SK-N-SH (cell line): ENCODE results near the gene ATP8A2. TPM values are rescaled to one million over a fixed set of nuclear protein-coding genes. Genes with fewer than 3 reads are reported as not detected.

Experiments
- CTCF ChIA-PET: fragments of 300-600, 350-600 bp; formaldehyde crosslinking; extraction: SDS; loops from one replicate; lab custom pipeline; 2021; lab: Yijun Ruan, JAX
- POLR2A ChIA-PET: fragments of 350-600 bp; sonication (Branson Sonifier 250); formaldehyde crosslinking; extraction: SDS; loops from one replicate; lab custom pipeline; 2020; ENCODE audit warnings: antibody characterized with exemption, inconsistent platforms; lab: Yijun Ruan, JAX
- DNase-seq: peaks from one replicate; pipeline ENCODE4 v3.0.0; 2012
- H2AFZ ChIP-seq: fragments of 200-600 bp; sonication (generic); 2 replicates; pipeline ENCODE4 v1.8.1; 2016; ENCODE audit warnings: antibody characterized with exemption, mild to moderate bottlenecking, low read depth
- H3F3A ChIP-seq: fragments of 200-600 bp; sonication (generic); replicated peaks from 2 replicates; pipeline ENCODE3; 2016; ENCODE audit warnings: antibody characterized with exemption, mild to moderate bottlenecking; ENCODE audit not compliant: insufficient read depth
- H3K27ac ChIP-seq, 2 experiments: fragments of 200-500 bp in 1 of 2; fragments of 200-600 bp in 1 of 2; sonication (Bioruptor generic) in 1 of 2; sonication (generic), shearing (Covaris generic) in 1 of 2; 2 replicates each; pipeline versions ENCODE4 v1.5.1 to v1.6.1; 2014 to 2016; ENCODE audit warnings: low read depth in 2 of 2, inconsistent platforms in 1 of 2, low read length in 1 of 2, mild to moderate bottlenecking in 1 of 2, mixed read lengths in 1 of 2
- H3K27me3 ChIP-seq: fragments of 200-600 bp; sonication (generic), shearing (Covaris generic); 2 replicates; pipeline ENCODE4 v1.6.1; 2016; ENCODE audit warnings: mixed run types; ENCODE audit not compliant: insufficient read depth
- H3K36me3 ChIP-seq, 2 experiments: fragments of 200-500 bp in 1 of 2; fragments of 200-600 bp in 1 of 2; sonication (Bioruptor generic) in 1 of 2; sonication (generic) in 1 of 2; replicated peaks in 1 of 2; 2 replicates each; pipeline versions ENCODE3 to v1.5.1; 2014 to 2016; ENCODE audit warnings: low read length in 1 of 2, mild to moderate bottlenecking in 1 of 2; ENCODE audit not compliant: insufficient read depth in 2 of 2, control insufficient read depth in 1 of 2
- H3K4me1 ChIP-seq, 2 experiments: fragments of 200-500 bp in 1 of 2; fragments of 200-600 bp in 1 of 2; sonication (Bioruptor generic) in 1 of 2; sonication (generic), shearing (Covaris generic) in 1 of 2; 2 replicates each; pipeline versions ENCODE4 v1.5.1 to v1.6.1; 2014 to 2016; ENCODE audit warnings: low read depth in 1 of 2, low read length in 1 of 2, mixed run types in 1 of 2; ENCODE audit not compliant: insufficient read depth in 2 of 2, control insufficient read depth in 1 of 2
- H3K4me2 ChIP-seq: fragments of 200-600 bp; sonication (generic), shearing (Covaris generic); 2 replicates; pipeline ENCODE4 v1.6.1; 2017; ENCODE audit warnings: mixed run types
- H3K4me3 ChIP-seq, 2 experiments: fragments of 200-500 bp in 1 of 2; fragments of 200-600 bp in 1 of 2; sonication (Bioruptor generic) in 1 of 2; sonication (generic), shearing (Covaris generic) in 1 of 2; 2 replicates each; pipeline versions ENCODE4 v1.5.1 to v1.8.1; 2014 to 2016; ENCODE audit warnings: low read depth in 2 of 2, inconsistent platforms in 1 of 2, low read length in 1 of 2, mild to moderate bottlenecking in 1 of 2, mixed read lengths in 1 of 2, moderate library complexity in 1 of 2
- H3K79me2 ChIP-seq: fragments of 200-600 bp; sonication (generic); 2 replicates; pipeline ENCODE4 v1.8.1; 2017; ENCODE audit warnings: mild to moderate bottlenecking; ENCODE audit not compliant: insufficient read depth
- H3K9ac ChIP-seq: fragments of 200-600 bp; sonication (generic); 2 replicates; pipeline ENCODE4 v1.6.1; 2017; ENCODE audit warnings: mixed run types
- H3K9me2 ChIP-seq: fragments of 200-600 bp; sonication (generic); 2 replicates; pipeline ENCODE4 v1.6.1; 2017; ENCODE audit warnings: mixed run types
- H3K9me3 ChIP-seq: fragments of 200-600 bp; sonication (generic); 2 replicates; pipeline ENCODE4 v1.6.1; 2017; ENCODE audit warnings: mixed run types, mild to moderate bottlenecking, moderate library complexity
- H4K20me1 ChIP-seq: fragments of 200-600 bp; sonication (generic); 2 replicates; pipeline ENCODE4 v1.6.1; 2017; ENCODE audit warnings: mild to moderate bottlenecking, mixed run types; ENCODE audit not compliant: insufficient read depth
- FOSL2 ChIP-seq: IDR thresholded peaks from 2 replicates; pipeline ENCODE4 v1.4.0; 2012; ENCODE audit warnings: low read depth, mild to moderate bottlenecking, moderate library complexity, borderline replicate concordance
- GATA2 ChIP-seq: sonication (generic); formaldehyde crosslinking; IDR thresholded peaks from 2 replicates; pipeline ENCODE4 v1.5.0; 2020; ENCODE audit warnings: mild to moderate bottlenecking, missing genetic modification reagents
- JUND ChIP-seq: IDR thresholded peaks from 2 replicates; pipeline ENCODE4 v1.4.0; 2012
- POLR2AphosphoS5 ChIP-seq: IDR thresholded peaks from 2 replicates; pipeline ENCODE4 v1.6.1; 2012; ENCODE audit warnings: low read depth, low read length
- RCOR1 ChIP-seq: fragments of 150-350 bp; IDR thresholded peaks from 2 replicates; pipeline ENCODE4 v1.6.1; 2017; ENCODE audit warnings: antibody characterized with exemption, low read length
- RXRA ChIP-seq: IDR thresholded peaks from 2 replicates; pipeline ENCODE4 v1.4.0; 2012; ENCODE audit warnings: low read depth, mild to moderate bottlenecking, borderline replicate concordance
- WGBS: methylation state at CpG from one replicate; pipeline ENCODE4 v1.1.6; 2017; ENCODE audit warnings: low lambda C conversion rate; 5-methylcytosine and 5-hydroxymethylcytosine counted together
- polyA plus RNA-seq, 3 experiments: library from polyadenylated mRNA; depleted of rRNA; stranded (reverse); fragments of >200 nt; gene quantifications; 2 replicates each; pipeline ENCODE4 v1.2.3, GENCODE V29; 2012
- TF ChIP-seq, protein P1 (sequence below): fragments of 150-350 bp; IDR thresholded peaks from 2 replicates; pipeline ENCODE4 v1.6.1; 2017; ENCODE audit warnings: antibody characterized with exemption, low read length, low read depth, borderline replicate concordance
- TF ChIP-seq, protein P2 (sequence below): IDR thresholded peaks from 2 replicates; pipeline ENCODE4 v1.6.1; 2012; ENCODE audit warnings: mild to moderate bottlenecking, low read depth, low read length, moderate library complexity
- TF ChIP-seq, protein P3 (sequence below): IDR thresholded peaks from 2 replicates; pipeline ENCODE4 v1.4.0; 2012; ENCODE audit warnings: low read depth, borderline replicate concordance
- TF ChIP-seq, protein P4 (sequence below): fragments of 150-350 bp; IDR thresholded peaks from 2 replicates; pipeline ENCODE4 v1.6.1; 2016; ENCODE audit warnings: mild to moderate bottlenecking, low read depth, low read length

The ATP8A2 gene
- polyA plus RNA-seq, 1 of the 3 experiments (the other 2 are of a cell fraction): 0.02 TPM

DNA sequence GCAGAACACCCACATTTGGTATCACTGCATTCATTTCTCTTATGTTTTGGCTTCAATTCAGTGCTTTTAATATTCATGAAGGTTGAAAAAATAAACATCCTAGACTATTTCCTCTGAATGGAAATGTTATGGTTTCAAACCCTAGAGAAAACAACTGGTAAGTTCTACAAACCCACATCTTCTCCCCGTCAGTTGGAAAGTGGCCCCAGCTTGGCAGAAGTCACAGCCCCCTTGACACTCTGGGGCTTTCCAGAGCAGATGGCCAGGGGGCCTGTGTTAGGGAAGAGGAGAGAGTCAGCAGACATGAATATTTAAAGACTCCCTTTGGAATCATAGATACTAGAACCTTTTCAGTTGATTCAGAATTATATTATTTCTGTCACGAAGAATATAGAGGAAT lies 556.2 kb downstream of the ATP8A2 start:
- DNase-seq: no peak
- Histone ChIP-seq H4K20me1 (no peaks in the 10 kb centered on the region), H3K9me2 (no peaks in the 10 kb centered on the region), H3K4me1 (peaks cover 0 to 5% of the 10 kb centered on the region in 2 experiments; a peak in 2 of 4 replicates), H3K27me3 (no peaks in the 10 kb centered on the region), H3K4me2 (no peak overlapping the region), H3K36me3 (no peaks in the 10 kb centered on the region), H3K9ac (no peak overlapping the region), H3K9me3 (no peaks in the 10 kb centered on the region), H3K79me2 (no peaks in the 10 kb centered on the region), H3K27ac (no peak overlapping the region), H2AFZ (no peak overlapping the region), H3F3A (no peaks in the 10 kb centered on the region), H3K4me3 (no peak overlapping the region)
- TF ChIP-seq RXRA: no peak
- ChIA-PET POLR2A (interaction anchor here (0.7 kb wide), 1 partner anchor 77 kb away, joined by 3 read pairs; no protein-coding TSS in a partner anchor), CTCF (no interaction called here)
- 52% methylated on average over 2 of the region's 2 CpGs for WGBS

DNA sequence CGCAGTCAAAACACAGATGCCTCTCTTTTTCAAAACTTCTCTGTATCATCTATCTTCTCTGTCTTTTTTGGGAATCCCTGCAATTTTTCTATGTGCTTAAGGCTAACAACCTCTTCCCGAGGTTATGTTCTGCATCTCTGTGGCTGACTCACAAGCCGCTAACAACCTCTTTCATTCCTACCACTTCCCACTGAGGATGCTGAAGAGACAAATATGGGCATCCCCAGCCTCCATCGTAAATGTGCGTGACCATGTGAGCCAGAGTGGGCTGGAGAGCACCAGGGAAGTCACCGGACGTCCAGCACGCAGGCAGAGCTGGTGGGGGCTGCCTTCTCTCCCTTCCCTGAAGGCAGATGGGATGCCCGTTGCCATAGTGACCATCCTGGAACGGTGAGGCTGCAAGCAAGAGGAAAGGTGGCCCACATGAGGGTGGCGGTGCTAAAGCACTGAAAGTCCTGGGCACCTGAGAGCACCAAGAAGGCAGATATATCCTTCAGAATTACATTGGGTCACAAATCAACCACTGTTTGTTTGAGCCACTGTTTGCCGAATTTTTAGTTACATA lies 557.2 kb downstream of the ATP8A2 start:
- ChIA-PET POLR2A (no interaction called here), CTCF (interaction anchor here (0.6 kb wide), 2 partner anchors 23 to 71 kb away, joined by 3 read pairs; no protein-coding TSS in a partner anchor)
- 53% methylated on average over 11 of the region's 12 CpGs for WGBS
- Histone ChIP-seq H3K27ac (no peak overlapping the region), H3K79me2 (no peaks in the 10 kb centered on the region), H3K9me2 (no peaks in the 10 kb centered on the region), H3K4me3 (no peak overlapping the region), H3K4me1 (peaks cover 0 to 5% of the 10 kb centered on the region in 2 experiments; a peak in 2 of 4 replicates), H4K20me1 (no peaks in the 10 kb centered on the region), H3K36me3 (no peaks in the 10 kb centered on the region), H3K27me3 (no peaks in the 10 kb centered on the region), H3K9ac (no peak overlapping the region), H3K9me3 (no peaks in the 10 kb centered on the region), H2AFZ (no peak overlapping the region)
- no peak for DNase-seq
- no peak for TF ChIP-seq GATA2 (CRISPR knock-in tag)
- TF ChIP-seq JUND: no peak
- no peak for TF ChIP-seq POLR2AphosphoS5
- no peak for TF ChIP-seq FOSL2
- TF ChIP-seq, protein P1, sequence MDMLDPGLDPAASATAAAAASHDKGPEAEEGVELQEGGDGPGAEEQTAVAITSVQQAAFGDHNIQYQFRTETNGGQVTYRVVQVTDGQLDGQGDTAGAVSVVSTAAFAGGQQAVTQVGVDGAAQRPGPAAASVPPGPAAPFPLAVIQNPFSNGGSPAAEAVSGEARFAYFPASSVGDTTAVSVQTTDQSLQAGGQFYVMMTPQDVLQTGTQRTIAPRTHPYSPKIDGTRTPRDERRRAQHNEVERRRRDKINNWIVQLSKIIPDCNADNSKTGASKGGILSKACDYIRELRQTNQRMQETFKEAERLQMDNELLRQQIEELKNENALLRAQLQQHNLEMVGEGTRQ: no peak
- TF ChIP-seq, protein P2, sequence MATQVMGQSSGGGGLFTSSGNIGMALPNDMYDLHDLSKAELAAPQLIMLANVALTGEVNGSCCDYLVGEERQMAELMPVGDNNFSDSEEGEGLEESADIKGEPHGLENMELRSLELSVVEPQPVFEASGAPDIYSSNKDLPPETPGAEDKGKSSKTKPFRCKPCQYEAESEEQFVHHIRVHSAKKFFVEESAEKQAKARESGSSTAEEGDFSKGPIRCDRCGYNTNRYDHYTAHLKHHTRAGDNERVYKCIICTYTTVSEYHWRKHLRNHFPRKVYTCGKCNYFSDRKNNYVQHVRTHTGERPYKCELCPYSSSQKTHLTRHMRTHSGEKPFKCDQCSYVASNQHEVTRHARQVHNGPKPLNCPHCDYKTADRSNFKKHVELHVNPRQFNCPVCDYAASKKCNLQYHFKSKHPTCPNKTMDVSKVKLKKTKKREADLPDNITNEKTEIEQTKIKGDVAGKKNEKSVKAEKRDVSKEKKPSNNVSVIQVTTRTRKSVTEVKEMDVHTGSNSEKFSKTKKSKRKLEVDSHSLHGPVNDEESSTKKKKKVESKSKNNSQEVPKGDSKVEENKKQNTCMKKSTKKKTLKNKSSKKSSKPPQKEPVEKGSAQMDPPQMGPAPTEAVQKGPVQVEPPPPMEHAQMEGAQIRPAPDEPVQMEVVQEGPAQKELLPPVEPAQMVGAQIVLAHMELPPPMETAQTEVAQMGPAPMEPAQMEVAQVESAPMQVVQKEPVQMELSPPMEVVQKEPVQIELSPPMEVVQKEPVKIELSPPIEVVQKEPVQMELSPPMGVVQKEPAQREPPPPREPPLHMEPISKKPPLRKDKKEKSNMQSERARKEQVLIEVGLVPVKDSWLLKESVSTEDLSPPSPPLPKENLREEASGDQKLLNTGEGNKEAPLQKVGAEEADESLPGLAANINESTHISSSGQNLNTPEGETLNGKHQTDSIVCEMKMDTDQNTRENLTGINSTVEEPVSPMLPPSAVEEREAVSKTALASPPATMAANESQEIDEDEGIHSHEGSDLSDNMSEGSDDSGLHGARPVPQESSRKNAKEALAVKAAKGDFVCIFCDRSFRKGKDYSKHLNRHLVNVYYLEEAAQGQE: no peak
- TF ChIP-seq, protein P3, sequence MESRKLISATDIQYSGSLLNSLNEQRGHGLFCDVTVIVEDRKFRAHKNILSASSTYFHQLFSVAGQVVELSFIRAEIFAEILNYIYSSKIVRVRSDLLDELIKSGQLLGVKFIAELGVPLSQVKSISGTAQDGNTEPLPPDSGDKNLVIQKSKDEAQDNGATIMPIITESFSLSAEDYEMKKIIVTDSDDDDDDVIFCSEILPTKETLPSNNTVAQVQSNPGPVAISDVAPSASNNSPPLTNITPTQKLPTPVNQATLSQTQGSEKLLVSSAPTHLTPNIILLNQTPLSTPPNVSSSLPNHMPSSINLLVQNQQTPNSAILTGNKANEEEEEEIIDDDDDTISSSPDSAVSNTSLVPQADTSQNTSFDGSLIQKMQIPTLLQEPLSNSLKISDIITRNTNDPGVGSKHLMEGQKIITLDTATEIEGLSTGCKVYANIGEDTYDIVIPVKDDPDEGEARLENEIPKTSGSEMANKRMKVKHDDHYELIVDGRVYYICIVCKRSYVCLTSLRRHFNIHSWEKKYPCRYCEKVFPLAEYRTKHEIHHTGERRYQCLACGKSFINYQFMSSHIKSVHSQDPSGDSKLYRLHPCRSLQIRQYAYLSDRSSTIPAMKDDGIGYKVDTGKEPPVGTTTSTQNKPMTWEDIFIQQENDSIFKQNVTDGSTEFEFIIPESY: no peak
- no peak for TF ChIP-seq RCOR1
- TF ChIP-seq, protein P4, sequence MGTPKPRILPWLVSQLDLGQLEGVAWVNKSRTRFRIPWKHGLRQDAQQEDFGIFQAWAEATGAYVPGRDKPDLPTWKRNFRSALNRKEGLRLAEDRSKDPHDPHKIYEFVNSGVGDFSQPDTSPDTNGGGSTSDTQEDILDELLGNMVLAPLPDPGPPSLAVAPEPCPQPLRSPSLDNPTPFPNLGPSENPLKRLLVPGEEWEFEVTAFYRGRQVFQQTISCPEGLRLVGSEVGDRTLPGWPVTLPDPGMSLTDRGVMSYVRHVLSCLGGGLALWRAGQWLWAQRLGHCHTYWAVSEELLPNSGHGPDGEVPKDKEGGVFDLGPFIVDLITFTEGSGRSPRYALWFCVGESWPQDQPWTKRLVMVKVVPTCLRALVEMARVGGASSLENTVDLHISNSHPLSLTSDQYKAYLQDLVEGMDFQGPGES: no peak
- TF ChIP-seq, all 33 proteins: peak for 0
- Histone ChIP-seq H3K4me2 (no peak overlapping the region), H3F3A (no peaks in the 10 kb centered on the region)
